Sigmoid colon (tissue), 7 donors: Measurements from ENCODE around the gene GADD45B. TPM values are rescaled to one million over a fixed set of nuclear protein-coding genes. Genes with fewer than 3 reads are reported as not detected.
"Not testable (repeated sequence)": the region's sequence is repeated elsewhere in the genome, so short reads cannot be mapped to it uniquely, and the experiment has no call there.

ENCODE experiments used
- DNase-seq: peaks from one replicate; pipeline ENCODE4 v3.0.0-alpha.2; 2019
- H3K27ac ChIP-seq, 4 donors: fragments of 200-600 bp; sonication (generic); one replicate each; pipeline ENCODE4 v1.5.1; 2016 to 2019; ENCODE audit warnings: mild to moderate bottlenecking in 1 of 4
- H3K27me3 ChIP-seq, 3 donors: fragments of 200-600 bp; sonication (generic); one replicate each; pipeline ENCODE4 v1.5.1; 2019; ENCODE audit warnings: mild to moderate bottlenecking in 1 of 3
- H3K36me3 ChIP-seq, 4 donors: fragments of 200-600 bp; sonication (generic); one replicate each; pipeline ENCODE4 v1.5.1; 2016 to 2019
- H3K4me1 ChIP-seq, 4 donors: fragments of 200-600 bp; sonication (generic); one replicate each; pipeline ENCODE4 v1.5.1; 2017 to 2019
- H3K4me3 ChIP-seq, 4 donors: fragments of 200-600 bp; sonication (generic); one replicate each; pipeline ENCODE4 v1.5.1; 2017 to 2019; ENCODE audit warnings: mild to moderate bottlenecking in 2 of 4, moderate library complexity in 1 of 4
- H3K9me3 ChIP-seq, 4 donors: fragments of 200-600 bp in 3 of 4; sonication (generic) in 3 of 4; one replicate each; pipeline versions ENCODE4 v1.5.1 to v1.6.1; 2013 to 2019
- EP300 ChIP-seq, 4 donors: sonication (generic); formaldehyde crosslinking; IDR thresholded peaks; one replicate each; pipeline ENCODE4 v1.6.1; 2017; ENCODE audit warnings: antibody characterized with exemption in 4 of 4
- POLR2A ChIP-seq, 2 donors: fragments of 450-650 bp; IDR thresholded peaks; one replicate each; pipeline ENCODE4 v1.6.1; 2016; ENCODE audit warnings: antibody characterized with exemption in 2 of 2, mild to moderate bottlenecking in 2 of 2, moderate library complexity in 2 of 2
- POLR2AphosphoS5 ChIP-seq, 4 donors: sonication (generic); formaldehyde crosslinking; IDR thresholded peaks; one replicate each; pipeline ENCODE4 v1.6.1; 2017; ENCODE audit warnings: antibody characterized with exemption in 4 of 4
- WGBS, 2 donors: extraction: QIAGEN DNeasy Blood & Tissue Kit; methylation state at CpG; one replicate each; pipeline ENCODE4 v1.1.7; 2013; 5-methylcytosine and 5-hydroxymethylcytosine counted together
- intact Hi-C: fragments of 100-400 bp; cut with DNase I; formaldehyde crosslinking; loops from one replicate; pipeline ENCODE4 v1.15.1; 2023
- polyA plus RNA-seq, 3 donors: library from polyadenylated mRNA; stranded (reverse); fragments of 200-250 nt; gene quantifications; one replicate each; pipeline ENCODE4 v1.2.3, GENCODE V29; 2013
- total RNA-seq, 4 donors: library from RNA; depleted of rRNA; stranded (reverse); fragments of >200 nt; gene quantifications; one replicate each; pipeline ENCODE4 v1.1.0, GENCODE V29; 2016
- TF ChIP-seq, protein P1 (sequence below), 4 experiments: fragments of 450-650 bp in 3 of 4; fragments of 200-600 bp in 1 of 4; IDR thresholded peaks; one replicate each; pipeline ENCODE4 v1.5.1; 2016 to 2019; ENCODE audit warnings: antibody characterized with exemption in 4 of 4, mild to moderate bottlenecking in 3 of 4, moderate library complexity in 2 of 4
- donor health status: healthy with polysubstance abuse.
- donor health status: Bipolar disorder and iron deficiency.
- donor health status: healthy.

GADD45B gene
- total and polyA plus RNA-seq, 7 donors = 25.0 to 708 (median 82.0) TPM

DNA sequence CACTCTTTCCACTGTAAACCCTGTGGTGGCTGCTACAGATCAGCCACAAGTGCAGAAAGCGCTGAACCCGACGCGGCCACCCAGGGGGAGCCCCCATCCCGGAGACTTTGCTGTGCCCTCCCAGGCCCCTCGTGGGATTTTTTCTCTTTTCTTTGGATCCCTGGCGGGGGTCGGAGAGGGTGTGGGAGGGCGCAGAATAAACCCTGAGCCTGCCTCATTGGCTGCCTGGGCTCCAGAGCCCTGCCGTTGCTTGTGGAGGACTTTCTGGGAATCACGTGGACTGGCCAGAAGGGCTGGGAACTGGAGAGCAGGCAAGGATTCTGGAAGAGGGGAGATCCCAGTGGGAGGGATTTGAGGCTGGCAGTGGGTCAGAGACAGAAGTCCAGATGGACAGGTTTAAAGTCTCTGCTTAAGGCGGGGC, 24.9 kb downstream of the GADD45B start:
- Histone ChIP-seq H3K27ac (peak overlapping the region in 1 of 4 donors; percentile 45), H3K4me1 (peaks cover 0 to 6% (median 4%) of the 10 kb centered on the region in 4 donors), H3K4me3 (no peak overlapping the region), H3K36me3 (no peaks in the 10 kb centered on the region), H3K9me3 (no peaks in the 10 kb centered on the region), H3K27me3 (peaks cover 0 to 4% (median 0%) of the 10 kb centered on the region in 3 donors)
- intact Hi-C loops = no loop called here
- TF ChIP-seq EP300 (IDR thresholded peaks at IDR 0.05) (no peak), POLR2AphosphoS5 (IDR thresholded peaks at IDR 0.05) (peak in 1 of 4 donors; percentile 34), POLR2A (IDR thresholded peaks at IDR 0.05) (no peak)
- TF ChIP-seq, protein P1, sequence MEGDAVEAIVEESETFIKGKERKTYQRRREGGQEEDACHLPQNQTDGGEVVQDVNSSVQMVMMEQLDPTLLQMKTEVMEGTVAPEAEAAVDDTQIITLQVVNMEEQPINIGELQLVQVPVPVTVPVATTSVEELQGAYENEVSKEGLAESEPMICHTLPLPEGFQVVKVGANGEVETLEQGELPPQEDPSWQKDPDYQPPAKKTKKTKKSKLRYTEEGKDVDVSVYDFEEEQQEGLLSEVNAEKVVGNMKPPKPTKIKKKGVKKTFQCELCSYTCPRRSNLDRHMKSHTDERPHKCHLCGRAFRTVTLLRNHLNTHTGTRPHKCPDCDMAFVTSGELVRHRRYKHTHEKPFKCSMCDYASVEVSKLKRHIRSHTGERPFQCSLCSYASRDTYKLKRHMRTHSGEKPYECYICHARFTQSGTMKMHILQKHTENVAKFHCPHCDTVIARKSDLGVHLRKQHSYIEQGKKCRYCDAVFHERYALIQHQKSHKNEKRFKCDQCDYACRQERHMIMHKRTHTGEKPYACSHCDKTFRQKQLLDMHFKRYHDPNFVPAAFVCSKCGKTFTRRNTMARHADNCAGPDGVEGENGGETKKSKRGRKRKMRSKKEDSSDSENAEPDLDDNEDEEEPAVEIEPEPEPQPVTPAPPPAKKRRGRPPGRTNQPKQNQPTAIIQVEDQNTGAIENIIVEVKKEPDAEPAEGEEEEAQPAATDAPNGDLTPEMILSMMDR (IDR thresholded peaks at IDR 0.05) = no peak
- no peak for DNase-seq
- WGBS, 2 donors = 57 to 73% methylated on average over 12 of the region's 12 CpGs

DNA sequence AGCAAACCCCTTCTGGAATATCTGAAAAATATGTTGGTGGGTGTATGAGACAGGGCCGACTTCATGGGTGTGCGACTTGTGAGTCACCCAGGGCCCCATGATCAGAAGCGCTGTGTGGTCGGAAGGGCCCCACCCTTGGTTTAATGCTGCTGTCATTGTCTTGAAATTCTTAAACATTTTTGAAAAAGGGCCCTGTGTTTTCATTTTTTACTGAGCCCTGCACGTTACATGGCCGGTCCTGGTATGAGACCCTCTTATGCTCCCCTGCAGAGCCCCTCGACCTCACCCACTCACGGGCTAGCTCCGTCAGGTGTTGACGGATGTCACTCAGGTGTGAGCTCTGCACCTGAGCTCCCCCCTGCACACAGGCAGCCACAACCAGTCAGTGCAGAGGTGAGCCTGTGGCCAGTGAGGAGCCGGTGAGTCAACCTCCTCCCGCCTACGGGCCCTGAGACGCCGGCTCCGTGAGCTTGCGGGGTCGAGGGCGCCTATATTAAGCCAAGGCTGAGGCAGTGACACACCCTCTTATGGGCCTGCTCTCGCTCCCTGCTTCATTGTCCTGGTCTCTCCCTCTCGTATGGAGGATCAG, 27.7 kb downstream of the GADD45B start:
- TF ChIP-seq, protein P1 (IDR thresholded peaks at IDR 0.05) = no peak
- TF ChIP-seq EP300 (IDR thresholded peaks at IDR 0.05) (no peak), POLR2AphosphoS5 (IDR thresholded peaks at IDR 0.05) (no peak), POLR2A (IDR thresholded peaks at IDR 0.05) (no peak)
- Histone ChIP-seq H3K27me3 (peaks cover 0 to 9% (median 0%) of the 10 kb centered on the region in 3 donors), H3K4me1 (peaks cover 0 to 10% (median 0%) of the 10 kb centered on the region in 4 donors), H3K27ac (no peak overlapping the region), H3K36me3 (no peaks in the 10 kb centered on the region), H3K4me3 (no peak overlapping the region), H3K9me3 (no peaks in the 10 kb centered on the region)
- no peak for DNase-seq
- intact Hi-C loops = no loop called here
- WGBS, 2 donors = 48 to 53% methylated on average over 21 of the region's 21 CpGs

DNA sequence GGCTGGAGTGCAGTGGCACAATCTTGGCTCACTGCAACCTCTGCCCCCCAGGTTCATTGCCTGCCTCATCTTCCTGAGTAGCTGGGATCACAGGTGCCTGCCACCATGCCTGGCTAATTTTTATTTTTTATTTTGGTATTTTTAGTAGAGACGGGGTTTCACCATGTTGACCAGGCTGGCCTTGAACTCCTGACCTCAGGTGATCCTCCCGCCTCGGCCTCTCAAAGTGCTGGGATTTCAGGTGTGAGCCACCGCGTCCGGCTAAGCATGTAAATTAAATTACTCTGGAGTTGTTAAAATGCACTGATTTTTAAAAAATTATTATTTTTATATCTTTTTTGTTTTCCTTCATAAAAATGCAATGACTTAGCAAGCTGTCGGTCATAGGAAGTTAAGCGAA, 30.7 kb downstream of the GADD45B start:
- H3K4me1 ChIP-seq, H3K4me3 ChIP-seq, H3K36me3 ChIP-seq, H3K27ac ChIP-seq, H3K27me3 ChIP-seq, H3K9me3 ChIP-seq, DNase-seq, intact Hi-C loops: not testable (repeated sequence)
- WGBS, 2 donors = 33 to 69% methylated on average over 8 of the region's 8 CpGs

DNA sequence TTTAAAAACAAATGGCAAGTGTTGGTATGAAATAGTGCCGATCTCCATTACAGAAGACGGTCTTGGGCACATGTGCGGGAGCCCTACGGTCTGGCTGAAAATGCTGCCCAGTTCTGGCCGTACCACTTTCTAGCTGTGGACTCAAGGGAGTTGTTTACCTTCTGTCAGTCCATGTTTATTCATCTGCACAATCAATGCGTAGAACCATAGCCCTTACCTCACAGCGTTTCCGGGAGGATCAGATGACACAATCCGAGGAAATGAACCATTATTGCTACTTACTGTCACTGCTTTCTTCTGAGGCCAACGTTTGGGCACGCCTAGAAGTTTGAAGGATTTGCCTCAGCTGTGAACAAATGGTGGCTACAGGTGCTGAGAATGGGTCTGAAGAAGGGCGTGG, 31.2 kb downstream of the GADD45B start:
- intact Hi-C loops = no loop called here
- Histone ChIP-seq H3K9me3 (no peaks in the 10 kb centered on the region), H3K4me3 (no peak overlapping the region), H3K27ac (no peak overlapping the region), H3K4me1 (peaks cover 0 to 7% (median 0%) of the 10 kb centered on the region in 4 donors), H3K36me3 (no peaks in the 10 kb centered on the region), H3K27me3 (peaks cover 0 to 5% (median 0%) of the 10 kb centered on the region in 3 donors)
- TF ChIP-seq POLR2AphosphoS5 (IDR thresholded peaks at IDR 0.05) (peak in 1 of 4 donors; percentile 40), POLR2A (IDR thresholded peaks at IDR 0.05) (no peak)
- no peak for DNase-seq
- WGBS, 2 donors = 3 to 20% methylated on average over 12 of the region's 12 CpGs

DNA sequence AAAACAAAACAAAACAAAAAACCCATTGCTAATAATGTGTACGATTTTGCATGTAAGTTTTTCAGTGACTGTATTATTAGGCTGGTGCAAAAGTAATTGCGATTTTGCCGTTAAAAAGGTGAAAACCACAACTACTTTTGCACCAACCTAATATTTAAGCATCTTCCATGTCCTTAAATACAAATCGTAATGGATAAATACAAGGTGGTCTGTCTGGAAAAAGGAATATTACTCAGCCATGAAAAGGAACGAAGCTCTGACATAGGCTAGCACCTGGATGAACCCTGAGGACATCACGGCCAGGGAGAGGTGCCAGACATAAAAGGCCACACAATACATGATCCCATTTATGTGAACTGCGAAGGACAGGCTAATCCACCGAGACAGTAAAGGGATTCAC, 33.2 kb downstream of the GADD45B start:
- Histone ChIP-seq H3K27ac (no peak overlapping the region), H3K36me3 (no peaks in the 10 kb centered on the region), H3K4me3 (no peak overlapping the region), H3K27me3 (peaks cover 0 to 5% (median 0%) of the 10 kb centered on the region in 3 donors), H3K4me1 (peaks cover 0 to 7% (median 0%) of the 10 kb centered on the region in 4 donors), H3K9me3 (no peaks in the 10 kb centered on the region)
- TF ChIP-seq, protein P1 (IDR thresholded peaks at IDR 0.05) = no peak
- TF ChIP-seq POLR2A (IDR thresholded peaks at IDR 0.05) (no peak), POLR2AphosphoS5 (IDR thresholded peaks at IDR 0.05) (no peak), EP300 (IDR thresholded peaks at IDR 0.05) (no peak)
- no peak for DNase-seq
- intact Hi-C loops = no loop called here
- 94 to 96% methylated on average over 8 of the region's 8 CpGs for WGBS, 2 donors

DNA sequence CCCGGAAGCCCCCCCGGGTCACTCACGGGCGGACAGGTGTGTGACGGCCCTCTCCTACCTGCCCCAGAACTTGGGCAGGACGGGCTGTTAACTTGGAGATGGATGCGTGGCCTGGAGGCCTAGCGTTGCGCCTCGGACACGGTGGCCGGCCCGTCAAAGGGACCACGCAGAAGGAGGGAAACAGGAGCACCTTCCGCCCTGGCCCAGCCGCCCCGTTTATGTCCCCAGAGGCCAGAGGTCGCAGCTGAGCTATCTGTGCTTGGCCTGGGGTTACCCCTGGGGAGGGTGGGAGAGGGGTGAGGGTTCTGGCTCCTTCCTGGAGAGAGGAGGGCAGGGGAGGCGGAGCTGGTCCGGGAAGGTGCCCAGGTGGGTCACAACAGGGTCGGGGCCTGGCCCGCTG, 35.6 kb downstream of the GADD45B start:
- DNase-seq = no peak
- H3K4me3 ChIP-seq = no peak overlapping the region
- H3K27me3 ChIP-seq = peaks cover 0 to 5% (median 0%) of the 10 kb centered on the region in 3 donors
- H3K27ac ChIP-seq = no peak overlapping the region
- no peaks in the 10 kb centered on the region for H3K36me3 ChIP-seq
- TF ChIP-seq EP300 (IDR thresholded peaks at IDR 0.05) (no peak), POLR2A (IDR thresholded peaks at IDR 0.05) (no peak), POLR2AphosphoS5 (IDR thresholded peaks at IDR 0.05) (no peak)
- TF ChIP-seq, protein P1 (IDR thresholded peaks at IDR 0.05) = no peak
- H3K4me1 ChIP-seq = peaks cover 0 to 7% (median 0%) of the 10 kb centered on the region in 4 donors
- 68 to 81% methylated on average over 22 of the region's 22 CpGs for WGBS, 2 donors
- intact Hi-C loops = no loop called here
- H3K9me3 ChIP-seq = no peaks in the 10 kb centered on the region
